GM12873 (cell line): ENCODE data around the gene ING4.

Experiments
- TF ChIP-seq, protein P1 (sequence below): IDR thresholded peaks from 2 replicates; pipeline ENCODE4 v1.5.1; 2012; ENCODE audit warnings: low read depth, mild to moderate bottlenecking, moderate library complexity, low read length, control low read depth; ENCODE audit not compliant: insufficient read depth; ENCODE audit errors: missing control alignments

Gene ING4

DNA sequence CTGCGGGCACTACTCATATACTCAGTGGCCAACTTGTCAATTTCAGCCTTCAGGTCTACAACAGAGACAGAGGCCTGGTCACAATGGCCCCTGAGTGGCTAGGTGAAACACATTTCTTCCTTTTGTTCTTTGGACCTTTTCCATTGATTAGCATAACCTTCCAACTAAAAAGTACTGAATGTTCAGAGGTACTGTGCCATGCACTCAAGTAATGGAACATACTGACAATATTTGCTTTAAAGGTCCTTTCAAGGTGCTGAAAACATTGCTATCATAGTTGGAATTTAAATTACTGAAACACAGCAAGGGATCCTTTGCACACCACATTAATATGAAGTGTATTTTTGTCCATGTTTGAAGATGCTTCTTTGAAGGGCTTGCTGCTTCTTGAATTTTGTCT is 9.6 kb downstream of the ING4 start:
- TF ChIP-seq, protein P1, sequence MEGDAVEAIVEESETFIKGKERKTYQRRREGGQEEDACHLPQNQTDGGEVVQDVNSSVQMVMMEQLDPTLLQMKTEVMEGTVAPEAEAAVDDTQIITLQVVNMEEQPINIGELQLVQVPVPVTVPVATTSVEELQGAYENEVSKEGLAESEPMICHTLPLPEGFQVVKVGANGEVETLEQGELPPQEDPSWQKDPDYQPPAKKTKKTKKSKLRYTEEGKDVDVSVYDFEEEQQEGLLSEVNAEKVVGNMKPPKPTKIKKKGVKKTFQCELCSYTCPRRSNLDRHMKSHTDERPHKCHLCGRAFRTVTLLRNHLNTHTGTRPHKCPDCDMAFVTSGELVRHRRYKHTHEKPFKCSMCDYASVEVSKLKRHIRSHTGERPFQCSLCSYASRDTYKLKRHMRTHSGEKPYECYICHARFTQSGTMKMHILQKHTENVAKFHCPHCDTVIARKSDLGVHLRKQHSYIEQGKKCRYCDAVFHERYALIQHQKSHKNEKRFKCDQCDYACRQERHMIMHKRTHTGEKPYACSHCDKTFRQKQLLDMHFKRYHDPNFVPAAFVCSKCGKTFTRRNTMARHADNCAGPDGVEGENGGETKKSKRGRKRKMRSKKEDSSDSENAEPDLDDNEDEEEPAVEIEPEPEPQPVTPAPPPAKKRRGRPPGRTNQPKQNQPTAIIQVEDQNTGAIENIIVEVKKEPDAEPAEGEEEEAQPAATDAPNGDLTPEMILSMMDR: no peak

GRCh38 chr12:6652391-6652790 is 10.5 kb downstream of the ING4 start:
- TF ChIP-seq, protein P1: no peak

GRCh38 chr12:6650832-6651231 is 12.1 kb downstream of the ING4 start:
- TF ChIP-seq, protein P1: no peak

- TF ChIP-seq, protein P1: no peak
Measured at GRCh38 chr12:6647083-6647604, 15.8 kb downstream of the ING4 start, which contains the start of gene ACRBP. TSS of gene ACRBP (minus strand) at chr12:6647432. CDS start at chr12:6647366, 66 bp downstream.

GRCh38 chr12:6646276-6647082 is 16.4 kb downstream of the ING4 start:
- TF ChIP-seq, protein P1: no peak

DNA sequence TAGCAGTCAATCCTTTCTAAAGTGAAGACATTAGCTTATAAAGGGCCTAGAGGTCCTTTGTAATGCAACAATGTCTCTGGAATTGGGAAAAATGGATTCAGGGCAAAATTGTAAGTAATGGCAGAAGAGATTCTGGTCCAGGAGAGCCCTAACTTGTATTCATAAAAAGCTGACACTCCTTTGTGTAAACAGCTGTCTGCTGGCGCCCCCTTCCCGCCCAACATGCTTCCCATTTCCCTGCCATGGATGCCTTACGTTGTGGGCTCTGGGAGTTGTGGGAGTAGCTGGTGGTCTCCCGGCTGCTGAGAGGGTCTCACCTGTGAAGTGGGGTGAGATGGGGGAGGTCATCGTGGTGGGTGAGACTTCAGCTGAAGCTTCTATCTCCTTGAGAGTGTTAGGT is 18.0 kb downstream of the ING4 start:
- TF ChIP-seq, protein P1: no peak

DNA sequence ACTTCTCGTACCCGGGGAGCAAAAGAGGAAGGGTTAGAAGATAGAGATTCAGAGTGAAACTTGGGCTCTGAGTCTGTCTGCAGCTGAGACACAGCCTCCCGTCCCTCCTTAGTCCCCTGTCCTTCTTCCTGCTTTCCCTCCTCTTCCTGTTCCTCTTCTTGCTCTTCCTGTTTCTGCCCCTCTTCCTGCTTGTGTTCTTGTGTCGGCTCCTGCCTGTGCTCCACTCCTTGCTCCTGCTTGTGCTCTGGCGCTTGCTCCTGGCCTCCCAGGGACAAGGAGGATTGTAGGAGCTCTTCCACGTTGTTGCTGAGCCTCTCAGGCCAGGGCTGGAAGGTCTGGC is 18.7 kb downstream of the ING4 start:
- TF ChIP-seq, protein P1: no peak
